Spleen (tissue), 7 donors: Measurements from ENCODE around the gene ANKS1B.

Experiments
- POLR2A ChIP-seq, 3 donors: fragments of 450-650 bp; IDR thresholded peaks; one replicate each; pipeline ENCODE4 v1.5.1; 2017; ENCODE audit warnings: antibody characterized with exemption in 3 of 3, mild to moderate bottlenecking in 1 of 3
- POLR2AphosphoS5 ChIP-seq, 3 donors: sonication (generic); formaldehyde crosslinking; IDR thresholded peaks; one replicate each; pipeline ENCODE4 v1.5.1; 2017; ENCODE audit warnings: antibody characterized with exemption in 3 of 3
- TF ChIP-seq, protein P1 (sequence below), 11 experiments: fragments of 200-600 bp in 7 of 11; fragments of 450-650 bp in 4 of 11; sonication (generic) in 4 of 11; IDR thresholded peaks in 8 of 11; conservative IDR thresholded peaks in 3 of 11; 1 replicate in 7 of 11; 2 replicates in 4 of 11; pipeline versions ENCODE4 v1.4.0 to v1.8.0; 2016 to 2021; ENCODE audit warnings: antibody characterized with exemption in 11 of 11, inconsistent platforms in 4 of 11, mild to moderate bottlenecking in 1 of 11
- donor health status: DM: no; HTN: no; CAD: no; lungs with moderate emphysema.
- donor health status: DM: no; HTN: no; CAD: no.
- donor health status: DM: no; HTN: no; CAD: no.

DNA sequence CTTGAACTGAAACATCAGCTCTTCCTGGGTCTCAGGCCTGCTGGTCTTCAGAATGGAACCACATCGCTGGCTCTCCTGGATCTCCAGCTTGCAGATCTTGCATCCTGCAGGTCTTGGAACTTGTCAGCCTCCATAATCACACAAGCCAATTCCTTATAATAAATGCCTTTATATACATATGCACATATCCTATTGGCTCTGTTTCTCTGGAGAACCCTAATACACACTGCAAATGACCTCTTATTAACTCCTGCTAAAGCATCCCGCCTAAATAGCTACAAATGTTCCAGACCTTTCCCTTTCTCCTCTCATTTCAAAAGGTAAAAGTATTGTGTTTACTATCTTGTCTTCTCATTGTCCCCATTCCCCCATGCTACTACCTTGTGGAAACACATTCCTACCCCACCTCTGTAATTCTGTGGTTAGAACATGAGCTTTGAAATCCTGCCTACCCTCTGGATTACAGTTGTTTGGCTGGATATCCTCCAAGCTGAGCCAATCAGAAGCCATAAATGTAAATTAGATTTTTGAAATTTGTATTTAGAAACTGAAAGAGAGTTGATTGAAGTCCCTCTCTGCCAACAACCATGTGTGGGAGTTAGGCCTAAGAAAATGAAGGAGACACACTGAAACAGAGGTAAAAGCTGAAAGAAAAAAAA lies 58.1 kb downstream of the ANKS1B start:
- TF ChIP-seq, protein P1, sequence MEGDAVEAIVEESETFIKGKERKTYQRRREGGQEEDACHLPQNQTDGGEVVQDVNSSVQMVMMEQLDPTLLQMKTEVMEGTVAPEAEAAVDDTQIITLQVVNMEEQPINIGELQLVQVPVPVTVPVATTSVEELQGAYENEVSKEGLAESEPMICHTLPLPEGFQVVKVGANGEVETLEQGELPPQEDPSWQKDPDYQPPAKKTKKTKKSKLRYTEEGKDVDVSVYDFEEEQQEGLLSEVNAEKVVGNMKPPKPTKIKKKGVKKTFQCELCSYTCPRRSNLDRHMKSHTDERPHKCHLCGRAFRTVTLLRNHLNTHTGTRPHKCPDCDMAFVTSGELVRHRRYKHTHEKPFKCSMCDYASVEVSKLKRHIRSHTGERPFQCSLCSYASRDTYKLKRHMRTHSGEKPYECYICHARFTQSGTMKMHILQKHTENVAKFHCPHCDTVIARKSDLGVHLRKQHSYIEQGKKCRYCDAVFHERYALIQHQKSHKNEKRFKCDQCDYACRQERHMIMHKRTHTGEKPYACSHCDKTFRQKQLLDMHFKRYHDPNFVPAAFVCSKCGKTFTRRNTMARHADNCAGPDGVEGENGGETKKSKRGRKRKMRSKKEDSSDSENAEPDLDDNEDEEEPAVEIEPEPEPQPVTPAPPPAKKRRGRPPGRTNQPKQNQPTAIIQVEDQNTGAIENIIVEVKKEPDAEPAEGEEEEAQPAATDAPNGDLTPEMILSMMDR (IDR thresholded peaks at IDR 0.05 in 8 of 11, conservative IDR thresholded peaks at IDR 0.05 in 3 of 11) = no peak
- TF ChIP-seq POLR2A (IDR thresholded peaks at IDR 0.05) (no peak), POLR2AphosphoS5 (IDR thresholded peaks at IDR 0.05) (no peak)
